Measurements from ENCODE around the gene PPAN. TPM values are rescaled to one million over a fixed set of nuclear protein-coding genes. Genes with fewer than 3 reads are reported as not detected.
A peak's percentile ranks its signal among the peaks of the same experiment; 100 is the strongest.

PPAN gene
- polyA plus RNA-seq, 3 donors, result 7.2 to 26.2 (median 7.6) TPM

GRCh38 chr19:10138879-10139795, 33.0 kb downstream of the PPAN start:
- DNase-seq, result no peak
- Mint-ChIP-seq H3K4me1 (no peaks in the 10 kb centered on the region), H3K27ac (peak overlapping the region in 3 of 7 donors; percentile 8 to 68 (median 44)), H3K36me3 (peaks cover 72 to 95% of the 10 kb centered on the region in 2 donors), H3K27me3 (ENCODE audit: low read depth in 3 of 3) (no peaks in the 10 kb centered on the region), H3K4me3 (no peak overlapping the region), H3K9me3 (no peaks in the 10 kb centered on the region)
- H4K20me1 ChIP-seq (ENCODE audit: insufficient read depth, low read length), result no peaks in the 10 kb centered on the region
- no peak overlapping the region for H3K4me2 ChIP-seq (replicated peaks; ENCODE audit: extremely low read depth, low read length, poor library complexity, severe bottlenecking)
- no peak overlapping the region for H2AFZ ChIP-seq (ENCODE audit: insufficient read depth, low read depth, low read length, poor library complexity, severe bottlenecking)
- peaks cover 96 to 100% of the 10 kb centered on the region in 2 donors for H3K36me3 ChIP-seq (replicated peaks in 1 of 2; ENCODE audit: control insufficient read depth in 1 of 2, insufficient read depth in 2 of 2, low read length in 2 of 2)
- no peak overlapping the region for H3K4me3 ChIP-seq (replicated peaks in 1 of 3; ENCODE audit: low read depth in 2 of 3, low read length in 3 of 3)
- H3K27ac ChIP-seq (ENCODE audit: low read depth in 1 of 2, low read length in 2 of 2), result peak overlapping the region in 1 of 2 donors; percentile 14
- no peaks in the 10 kb centered on the region for H3K79me2 ChIP-seq (ENCODE audit: insufficient read depth, low read length)
- WGBS (ENCODE audit: insufficient coverage), result 97% methylated on average over 27 of the region's 27 CpGs
- no peak for TF ChIP-seq CTCF (IDR thresholded peaks at IDR 0.05)
- no peaks in the 10 kb centered on the region for H3K4me1 ChIP-seq (ENCODE audit: control insufficient read depth in 1 of 2, insufficient read depth in 2 of 2, low read length in 2 of 2)
- no peaks in the 10 kb centered on the region for H3K27me3 ChIP-seq (ENCODE audit: control insufficient read depth in 2 of 2, insufficient read depth in 2 of 2, low read length in 2 of 2)
- no peaks in the 10 kb centered on the region for H3K9me3 ChIP-seq (replicated peaks in 1 of 2; ENCODE audit: control insufficient read depth in 1 of 2, insufficient read depth in 1 of 2, low read length in 2 of 2)
- intact Hi-C loops (cut with micrococcal nuclease), result no loop called here
- no peak overlapping the region for H3K9ac ChIP-seq (ENCODE audit: insufficient read depth, low read length, poor library complexity, severe bottlenecking)

- 98% methylated on average over 20 of the region's 23 CpGs for WGBS (ENCODE audit: insufficient coverage)
- no peaks in the 10 kb centered on the region for H4K20me1 ChIP-seq (ENCODE audit: insufficient read depth, low read length)
- no peaks in the 10 kb centered on the region for H3K4me1 ChIP-seq (ENCODE audit: control insufficient read depth in 1 of 2, insufficient read depth in 2 of 2, low read length in 2 of 2)
- H2AFZ ChIP-seq (ENCODE audit: insufficient read depth, low read depth, low read length, poor library complexity, severe bottlenecking), result no peak overlapping the region
- no peak overlapping the region for H3K27ac ChIP-seq (ENCODE audit: low read depth in 1 of 2, low read length in 2 of 2)
- Mint-ChIP-seq H3K4me1 (no peaks in the 10 kb centered on the region), H3K9me3 (no peaks in the 10 kb centered on the region), H3K36me3 (peaks cover 76 to 95% of the 10 kb centered on the region in 2 donors), H3K4me3 (no peak overlapping the region), H3K27me3 (ENCODE audit: low read depth in 3 of 3) (no peaks in the 10 kb centered on the region), H3K27ac (peak overlapping the region in 2 of 7 donors; percentile 41 to 68)
- no peak overlapping the region for H3K4me3 ChIP-seq (replicated peaks in 1 of 3; ENCODE audit: low read depth in 2 of 3, low read length in 3 of 3)
- DNase-seq, result no peak
- intact Hi-C loops (cut with micrococcal nuclease), result no loop called here
- H3K36me3 ChIP-seq (replicated peaks in 1 of 2; ENCODE audit: control insufficient read depth in 1 of 2, insufficient read depth in 2 of 2, low read length in 2 of 2), result peaks cover 97 to 100% of the 10 kb centered on the region in 2 donors
- H3K9me3 ChIP-seq (replicated peaks in 1 of 2; ENCODE audit: control insufficient read depth in 1 of 2, insufficient read depth in 1 of 2, low read length in 2 of 2), result no peaks in the 10 kb centered on the region
- H3K27me3 ChIP-seq (ENCODE audit: control insufficient read depth in 2 of 2, insufficient read depth in 2 of 2, low read length in 2 of 2), result no peaks in the 10 kb centered on the region
- no peaks in the 10 kb centered on the region for H3K79me2 ChIP-seq (ENCODE audit: insufficient read depth, low read length)
- no peak overlapping the region for H3K4me2 ChIP-seq (replicated peaks; ENCODE audit: extremely low read depth, low read length, poor library complexity, severe bottlenecking)
- no peak for TF ChIP-seq CTCF (IDR thresholded peaks at IDR 0.05)
- no peak overlapping the region for H3K9ac ChIP-seq (ENCODE audit: insufficient read depth, low read length, poor library complexity, severe bottlenecking)
These were observed 33.8 kb downstream of the PPAN start for GRCh38 chr19:10139952-10140351.
